ENCODE data around the gene NCK2.

The NCK2 gene

DNA sequence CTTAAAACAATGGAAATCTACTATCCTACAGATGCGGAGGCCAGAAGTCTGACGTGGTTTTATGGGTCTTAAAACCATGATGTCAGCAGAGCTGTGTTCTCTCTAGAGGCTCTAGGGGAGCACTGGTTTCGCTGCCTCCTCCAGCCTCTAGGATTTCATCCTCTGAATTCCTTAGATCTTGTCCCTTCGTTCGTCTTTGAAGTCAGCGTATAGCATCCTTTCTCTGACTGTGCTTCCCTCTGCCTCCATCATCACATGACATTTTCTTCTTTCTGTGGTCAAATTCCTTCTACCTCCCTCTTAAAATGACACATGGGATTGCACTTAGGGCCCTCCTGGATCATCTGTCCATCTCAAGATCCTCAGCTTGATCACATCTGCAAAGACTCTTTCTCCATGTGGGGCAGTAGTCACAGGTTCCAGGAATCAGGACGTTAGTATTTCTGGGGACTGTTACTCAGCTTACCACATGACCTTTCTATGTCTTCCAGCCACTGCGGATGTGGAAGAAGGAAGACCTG, 22.7 kb upstream of the NCK2 start:
- H3K27me3 ChIP-seq, result no peaks in the 10 kb centered on the region
- no peak for DNase-seq
- no peak overlapping the region for H3K27ac ChIP-seq
- H3K4me1 ChIP-seq, result no peaks in the 10 kb centered on the region
- no peaks in the 10 kb centered on the region for H3K9me3 ChIP-seq
- no peaks in the 10 kb centered on the region for H3K36me3 ChIP-seq
- H3K4me3 ChIP-seq, result no peak overlapping the region
- TF ChIP-seq CTCF (IDR thresholded peaks at IDR 0.05), result no peak
- intact Hi-C loops (cut with DNase I; ENCODE audit: low total_unique reads), result no loop called here

DNA sequence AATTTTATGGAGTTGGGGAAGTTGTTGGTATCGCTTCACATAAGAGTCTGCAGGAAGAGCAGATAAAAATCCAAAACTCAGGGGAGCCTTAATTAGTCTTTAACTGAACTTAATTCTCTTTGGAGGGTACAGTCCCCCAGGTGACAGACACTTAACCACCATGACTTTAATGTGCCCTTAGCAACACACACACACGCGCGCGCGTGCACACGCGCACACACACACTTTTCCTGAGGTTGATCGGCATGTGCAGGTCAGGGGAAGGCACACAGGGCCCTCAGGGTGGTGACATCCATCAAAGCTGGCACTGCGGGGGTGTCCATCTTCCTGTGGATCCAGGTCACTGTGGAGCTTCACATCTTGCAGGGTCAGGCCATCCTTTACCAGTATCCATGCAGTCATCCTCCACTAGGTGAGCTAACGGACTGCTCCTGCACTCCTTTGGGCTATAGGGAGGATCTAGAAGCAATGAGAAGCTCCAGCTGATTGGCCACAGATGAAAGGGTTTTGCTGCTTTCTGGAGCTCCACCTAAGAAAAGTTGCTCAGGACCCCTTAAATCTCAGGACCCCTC, 21.9 kb upstream of the NCK2 start:
- no peak overlapping the region for H3K27ac ChIP-seq
- H3K36me3 ChIP-seq, result no peaks in the 10 kb centered on the region
- intact Hi-C loops (cut with DNase I; ENCODE audit: low total_unique reads), result no loop called here
- H3K27me3 ChIP-seq, result no peaks in the 10 kb centered on the region
- no peaks in the 10 kb centered on the region for H3K9me3 ChIP-seq
- no peak for DNase-seq
- no peaks in the 10 kb centered on the region for H3K4me1 ChIP-seq
- H3K4me3 ChIP-seq, result no peak overlapping the region
- TF ChIP-seq CTCF (IDR thresholded peaks at IDR 0.05), result no peak

GRCh38 chr2:105723431-105723830, 21.3 kb upstream of the NCK2 start:
- Histone ChIP-seq H3K36me3 (no peaks in the 10 kb centered on the region), H3K27ac (no peak overlapping the region), H3K9me3 (no peaks in the 10 kb centered on the region), H3K27me3 (no peaks in the 10 kb centered on the region), H3K4me1 (no peaks in the 10 kb centered on the region), H3K4me3 (no peak overlapping the region)
- no peak for DNase-seq
- TF ChIP-seq CTCF (IDR thresholded peaks at IDR 0.05), result no peak
- intact Hi-C loops (cut with DNase I; ENCODE audit: low total_unique reads), result no loop called here

- no peak for TF ChIP-seq CTCF (IDR thresholded peaks at IDR 0.05)
- DNase-seq, result no peak
- H3K27ac ChIP-seq, result no peak overlapping the region
Measured at GRCh38 chr2:105725388-105725787, 19.3 kb upstream of the NCK2 start.

GRCh38 chr2:105730170-105730569, 14.5 kb upstream of the NCK2 start:
- Histone ChIP-seq H3K9me3 (no peaks in the 10 kb centered on the region), H3K4me3 (no peak overlapping the region), H3K4me1 (peaks cover 0 to 8% (median 0%) of the 10 kb centered on the region in 4 donors), H3K36me3 (no peaks in the 10 kb centered on the region), H3K27ac (no peak overlapping the region), H3K27me3 (no peaks in the 10 kb centered on the region)
- TF ChIP-seq CTCF (IDR thresholded peaks at IDR 0.05), result no peak
- no peak for DNase-seq
- intact Hi-C loops (cut with DNase I; ENCODE audit: low total_unique reads), result no loop called here

More at GRCh38 chr2:105725388-105725787, 19.3 kb upstream of the NCK2 start:
- H3K9me3 ChIP-seq, result no peaks in the 10 kb centered on the region
- no peaks in the 10 kb centered on the region for H3K36me3 ChIP-seq
- no peaks in the 10 kb centered on the region for H3K27me3 ChIP-seq
- H3K4me1 ChIP-seq, result no peaks in the 10 kb centered on the region
- H3K4me3 ChIP-seq, result no peak overlapping the region
- intact Hi-C loops (cut with DNase I; ENCODE audit: low total_unique reads), result no loop called here

- no peaks in the 10 kb centered on the region for H3K9me3 ChIP-seq
- no peaks in the 10 kb centered on the region for H3K27me3 ChIP-seq
- H3K36me3 ChIP-seq, result no peaks in the 10 kb centered on the region
- intact Hi-C loops (cut with DNase I; ENCODE audit: low total_unique reads), result no loop called here
- DNase-seq, result no peak
- no peak overlapping the region for H3K27ac ChIP-seq
- no peak overlapping the region for H3K4me3 ChIP-seq
- peaks cover 0 to 10% (median 0%) of the 10 kb centered on the region in 4 donors for H3K4me1 ChIP-seq
- no peak for TF ChIP-seq CTCF (IDR thresholded peaks at IDR 0.05)
Measured at GRCh38 chr2:105731511-105731910, 13.2 kb upstream of the NCK2 start.

Measured in tibial artery (tissue), 4 donors.